ENCODE measurements around the gene STARD13.

STARD13 gene

GRCh38 chr13:33249894-33250293 lies 35.7 kb downstream of the STARD13 start:
- Histone ChIP-seq H3K27me3 (ENCODE audit: control insufficient read depth in 1 of 2, insufficient read depth in 1 of 2, low read length in 2 of 2) (no peaks in the 10 kb centered on the region), H3K4me1 (ENCODE audit: control insufficient read depth, insufficient read depth, low read depth, low read length) (peaks cover 3% of the 10 kb centered on the region), H4K8ac (ENCODE audit: low read length) (no peak overlapping the region), H2BK15ac (ENCODE audit: low read depth, poor library complexity, severe bottlenecking) (no peak overlapping the region), H2AFZ (ENCODE audit: low read depth, low read length) (no peak overlapping the region), H3K4ac (ENCODE audit: low read depth in 1 of 2, low read length in 2 of 2) (no peak overlapping the region), H3K9me3 (ENCODE audit: control insufficient read depth, low read length) (no peaks in the 10 kb centered on the region), H3K27ac (ENCODE audit: low read length, poor library complexity, severe bottlenecking) (peak overlapping the region; percentile 96), H3K79me1 (replicated peaks; ENCODE audit: low read length, poor library complexity, severe bottlenecking) (peaks cover 13% of the 10 kb centered on the region), H3K18ac (ENCODE audit: low read depth in 1 of 2, low read length in 2 of 2) (no peak overlapping the region), H3K23ac (ENCODE audit: low read length in 2 of 2) (no peak overlapping the region), H3K4me2 (ENCODE audit: low read length, poor library complexity, severe bottlenecking) (no peak overlapping the region), H2BK12ac (ENCODE audit: low read length in 2 of 2) (no peak overlapping the region), H3K14ac (ENCODE audit: low read length in 2 of 2) (no peak overlapping the region), H3K9ac (ENCODE audit: low read length) (no peak overlapping the region), H4K91ac (ENCODE audit: low read length) (no peak overlapping the region), H2BK5ac (ENCODE audit: low read depth, low read length, poor library complexity, severe bottlenecking) (no peak overlapping the region), H3K4me3 (ENCODE audit: insufficient read depth in 1 of 2, low read depth in 1 of 2, low read length in 2 of 2) (no peak overlapping the region), H2BK120ac (ENCODE audit: low read depth, low read length) (no peak overlapping the region), H3K36me3 (ENCODE audit: control insufficient read depth in 1 of 2, insufficient read depth in 2 of 2, low read depth in 1 of 2, low read length in 2 of 2) (peaks cover 0 to 2% of the 10 kb centered on the region in 2 experiments), H2AK5ac (ENCODE audit: low read length, severe bottlenecking) (no peak overlapping the region)
- no peak for DNase-seq
- WGBS: 60% methylated on average over 3 of the region's 3 CpGs

GRCh38 chr13:33249066-33249465 lies 36.5 kb downstream of the STARD13 start:
- no peak overlapping the region for H3K23ac ChIP-seq (ENCODE audit: low read length in 2 of 2)
- no peak overlapping the region for H4K91ac ChIP-seq (ENCODE audit: low read length)
- no peak overlapping the region for H3K14ac ChIP-seq (ENCODE audit: low read length in 2 of 2)
- no peak overlapping the region for H2BK120ac ChIP-seq (ENCODE audit: low read depth, low read length)
- H3K4me1 ChIP-seq (ENCODE audit: control insufficient read depth, insufficient read depth, low read depth, low read length): peaks cover 3% of the 10 kb centered on the region
- H2BK15ac ChIP-seq (ENCODE audit: low read depth, poor library complexity, severe bottlenecking): no peak overlapping the region
- no peak overlapping the region for H3K18ac ChIP-seq (ENCODE audit: low read depth in 1 of 2, low read length in 2 of 2)
- no peak overlapping the region for H3K4me3 ChIP-seq (ENCODE audit: insufficient read depth in 1 of 2, low read depth in 1 of 2, low read length in 2 of 2)
- no peaks in the 10 kb centered on the region for H3K27me3 ChIP-seq (ENCODE audit: control insufficient read depth in 1 of 2, insufficient read depth in 1 of 2, low read length in 2 of 2)
- H4K8ac ChIP-seq (ENCODE audit: low read length): peak overlapping the region; percentile 29
- no peak overlapping the region for H2AFZ ChIP-seq (ENCODE audit: low read depth, low read length)
- WGBS: 18% methylated on average over 6 of the region's 6 CpGs
- H3K4me2 ChIP-seq (ENCODE audit: low read length, poor library complexity, severe bottlenecking): no peak overlapping the region
- DNase-seq: peak; percentile 47
- no peak overlapping the region for H2BK5ac ChIP-seq (ENCODE audit: low read depth, low read length, poor library complexity, severe bottlenecking)
- H3K27ac ChIP-seq (ENCODE audit: low read length, poor library complexity, severe bottlenecking): peak overlapping the region; percentile 37
- H2BK12ac ChIP-seq (ENCODE audit: low read length in 2 of 2): no peak overlapping the region
- peaks cover 0 to 2% of the 10 kb centered on the region in 2 experiments for H3K36me3 ChIP-seq (ENCODE audit: control insufficient read depth in 1 of 2, insufficient read depth in 2 of 2, low read depth in 1 of 2, low read length in 2 of 2)
- no peak overlapping the region for H2AK5ac ChIP-seq (ENCODE audit: low read length, severe bottlenecking)
- H3K4ac ChIP-seq (ENCODE audit: low read depth in 1 of 2, low read length in 2 of 2): no peak overlapping the region
- H3K79me1 ChIP-seq (replicated peaks; ENCODE audit: low read length, poor library complexity, severe bottlenecking): peaks cover 9% of the 10 kb centered on the region
- H3K9ac ChIP-seq (ENCODE audit: low read length): no peak overlapping the region
- no peaks in the 10 kb centered on the region for H3K9me3 ChIP-seq (ENCODE audit: control insufficient read depth, low read length)

GRCh38 chr13:33245505-33246158 lies 39.9 kb downstream of the STARD13 start:
- Histone ChIP-seq H3K79me1 (replicated peaks; ENCODE audit: low read length, poor library complexity, severe bottlenecking) (peaks cover 12% of the 10 kb centered on the region), H3K14ac (ENCODE audit: low read length in 2 of 2) (no peak overlapping the region), H2BK12ac (ENCODE audit: low read length in 2 of 2) (no peak overlapping the region), H4K8ac (ENCODE audit: low read length) (no peak overlapping the region), H3K18ac (ENCODE audit: low read depth in 1 of 2, low read length in 2 of 2) (no peak overlapping the region), H3K23ac (ENCODE audit: low read length in 2 of 2) (no peak overlapping the region), H3K4me2 (ENCODE audit: low read length, poor library complexity, severe bottlenecking) (no peak overlapping the region), H2BK15ac (ENCODE audit: low read depth, poor library complexity, severe bottlenecking) (no peak overlapping the region), H2BK120ac (ENCODE audit: low read depth, low read length) (no peak overlapping the region), H2AK5ac (ENCODE audit: low read length, severe bottlenecking) (no peak overlapping the region), H3K4me1 (ENCODE audit: control insufficient read depth, insufficient read depth, low read depth, low read length) (peaks cover 5% of the 10 kb centered on the region), H3K36me3 (ENCODE audit: control insufficient read depth in 1 of 2, insufficient read depth in 2 of 2, low read depth in 1 of 2, low read length in 2 of 2) (peaks cover 0 to 7% of the 10 kb centered on the region in 2 experiments), H3K9ac (ENCODE audit: low read length) (no peak overlapping the region), H4K91ac (ENCODE audit: low read length) (no peak overlapping the region), H2BK5ac (ENCODE audit: low read depth, low read length, poor library complexity, severe bottlenecking) (no peak overlapping the region), H2AFZ (ENCODE audit: low read depth, low read length) (no peak overlapping the region), H3K27ac (ENCODE audit: low read length, poor library complexity, severe bottlenecking) (no peak overlapping the region), H3K27me3 (ENCODE audit: control insufficient read depth in 1 of 2, insufficient read depth in 1 of 2, low read length in 2 of 2) (no peaks in the 10 kb centered on the region), H3K4ac (ENCODE audit: low read depth in 1 of 2, low read length in 2 of 2) (no peak overlapping the region), H3K4me3 (ENCODE audit: insufficient read depth in 1 of 2, low read depth in 1 of 2, low read length in 2 of 2) (no peak overlapping the region), H3K9me3 (ENCODE audit: control insufficient read depth, low read length) (no peaks in the 10 kb centered on the region)
- WGBS: 96% methylated on average over 1 of the region's 1 CpG
- no peak for DNase-seq

GRCh38 chr13:33244907-33245287 lies 40.7 kb downstream of the STARD13 start:
- Histone ChIP-seq H3K4me3 (ENCODE audit: insufficient read depth in 1 of 2, low read depth in 1 of 2, low read length in 2 of 2) (no peak overlapping the region), H2BK15ac (ENCODE audit: low read depth, poor library complexity, severe bottlenecking) (no peak overlapping the region), H2BK12ac (ENCODE audit: low read length in 2 of 2) (no peak overlapping the region), H3K23ac (ENCODE audit: low read length in 2 of 2) (no peak overlapping the region), H2AFZ (ENCODE audit: low read depth, low read length) (no peak overlapping the region), H4K8ac (ENCODE audit: low read length) (no peak overlapping the region), H3K27me3 (ENCODE audit: control insufficient read depth in 1 of 2, insufficient read depth in 1 of 2, low read length in 2 of 2) (no peaks in the 10 kb centered on the region), H3K14ac (ENCODE audit: low read length in 2 of 2) (no peak overlapping the region), H3K36me3 (ENCODE audit: control insufficient read depth in 1 of 2, insufficient read depth in 2 of 2, low read depth in 1 of 2, low read length in 2 of 2) (peaks cover 0 to 7% of the 10 kb centered on the region in 2 experiments), H3K4ac (ENCODE audit: low read depth in 1 of 2, low read length in 2 of 2) (no peak overlapping the region), H3K9ac (ENCODE audit: low read length) (no peak overlapping the region), H2BK120ac (ENCODE audit: low read depth, low read length) (no peak overlapping the region), H4K91ac (ENCODE audit: low read length) (no peak overlapping the region), H2AK5ac (ENCODE audit: low read length, severe bottlenecking) (no peak overlapping the region), H2BK5ac (ENCODE audit: low read depth, low read length, poor library complexity, severe bottlenecking) (no peak overlapping the region), H3K4me2 (ENCODE audit: low read length, poor library complexity, severe bottlenecking) (no peak overlapping the region), H3K79me1 (replicated peaks; ENCODE audit: low read length, poor library complexity, severe bottlenecking) (peaks cover 12% of the 10 kb centered on the region), H3K18ac (ENCODE audit: low read depth in 1 of 2, low read length in 2 of 2) (peak overlapping the region in 1 of 2 experiments; percentile 19), H3K9me3 (ENCODE audit: control insufficient read depth, low read length) (peaks cover 5% of the 10 kb centered on the region), H3K27ac (ENCODE audit: low read length, poor library complexity, severe bottlenecking) (no peak overlapping the region), H3K4me1 (ENCODE audit: control insufficient read depth, insufficient read depth, low read depth, low read length) (peaks cover 5% of the 10 kb centered on the region)
- no peak for DNase-seq
- 100% methylated on average over 3 of the region's 4 CpGs for WGBS
